Heart left ventricle (tissue), 13 donors: ENCODE data around the gene XPC.

Experiments used
- CTCF ChIP-seq, 12 donors: fragments of 200-600 bp; sonication (generic) in 4 of 12; IDR thresholded peaks; one replicate each; pipeline versions ENCODE4 v1.5.0 to v1.8.0; 2018 to 2022; ENCODE audit warnings: antibody characterized with exemption in 12 of 12, mild to moderate bottlenecking in 5 of 12
- POLR2A ChIP-seq, 2 donors: fragments of 450-650 bp; IDR thresholded peaks; one replicate each; pipeline ENCODE4 v1.6.1; 2017; ENCODE audit warnings: antibody characterized with exemption in 2 of 2, mild to moderate bottlenecking in 2 of 2, moderate library complexity in 2 of 2
- donor health status: ischemic (EF 13 %, LVEDD 7.1; RV severe dilation, severe dysfunction).
- donor health status: DM: no; HTN: yes; CAD: no.
- donor health status: DM: no; HTN: no; CAD: no.
- donor health status: ischemic (EF 25% LVEDD 6.9; RV normal size, moderate dysfunction).
- donor health status: ischemic (EF 25% LVEDD 5.7; RV mildly dilated, moderate dysfunction).
- donor health status: ischemic (EF 35%, LVEDD 5.7; RV mildly dilated, moderate dysfunction).
- donor health status: nonischemic (EF 11% LVEDD 7.7; RV severe dilation, severe dysfunction).
- donor health status: DM: yes; HTN: yes; CAD: no.
- donor health status: PGD.
- donor health status: ischemic (EF 29% LVEDD 5.4; RV normal size, mild dysfunction).
- donor health status: nonischemic (EF 23%, LVEDD 6.1; RV moderate dilation, normal function).

DNA sequence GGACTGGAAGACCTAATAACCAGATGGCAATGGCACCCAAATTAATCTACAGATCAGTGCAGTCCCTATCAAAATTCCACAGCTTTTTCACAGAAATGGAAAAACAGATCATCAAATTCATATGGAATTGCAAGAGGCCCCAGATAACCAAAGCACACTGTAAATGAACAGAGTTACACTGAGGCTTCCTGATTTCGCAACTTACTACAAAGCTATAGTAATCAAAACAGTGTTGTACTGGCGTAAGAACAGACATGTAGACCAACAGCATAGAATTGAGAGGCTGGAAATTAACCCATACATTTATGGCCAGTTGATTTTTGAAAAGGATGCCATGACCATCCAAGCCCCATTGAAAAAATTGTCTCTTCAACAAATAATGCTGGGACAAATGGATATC, 16.2 kb downstream of the XPC start:
- no peak for TF ChIP-seq CTCF (IDR thresholded peaks at IDR 0.05)
- TF ChIP-seq POLR2A (IDR thresholded peaks at IDR 0.05), result no peak
